ENCODE data around the gene SLC2A13. TPM values are rescaled to one million over a fixed set of nuclear protein-coding genes. Genes with fewer than 3 reads are reported as not detected.

Gene SLC2A13
- total and polyA plus RNA-seq, 4 donors = 1.9 to 20.2 (median 6.9) TPM

DNA sequence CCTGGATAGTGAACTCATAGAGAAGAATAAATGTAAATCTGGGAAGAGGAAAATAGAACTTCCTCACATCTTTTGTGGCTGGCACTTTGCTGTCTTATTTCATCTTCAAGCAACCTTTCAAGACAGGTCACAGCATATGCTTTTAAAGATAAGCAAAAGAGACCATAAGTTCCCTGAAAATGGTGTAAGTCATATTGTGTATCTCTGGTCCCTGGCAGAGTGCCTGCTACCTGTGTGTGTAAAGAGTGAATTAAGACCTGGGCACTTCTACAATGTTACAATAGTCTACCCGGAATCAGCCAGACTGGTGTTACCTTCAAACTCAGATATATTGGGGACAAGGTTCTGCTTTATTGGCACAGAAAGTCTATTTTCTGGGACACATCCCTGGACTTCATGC lies 168.8 kb downstream of the SLC2A13 start:
- no peaks in the 10 kb centered on the region for H3K9me3 ChIP-seq (ENCODE audit: control insufficient read depth in 4 of 4, low read length in 3 of 4)
- no peak for DNase-seq (ENCODE audit: low spot score)
- WGBS = 49% methylated on average over 1 of the region's 1 CpG
- H3K9ac ChIP-seq (ENCODE audit: low read depth in 1 of 2, low read length in 2 of 2) = no peak overlapping the region
- TF ChIP-seq NR2F2 (IDR thresholded peaks at IDR 0.05) = no peak
- TF ChIP-seq HNF4A (conservative IDR thresholded peaks at IDR 0.05) = peak in 1 of 2 donors; percentile 38
- TF ChIP-seq GABPA (IDR thresholded peaks at IDR 0.05 in 1 of 2, conservative IDR thresholded peaks at IDR 0.05 in 1 of 2) = no peak
- TF ChIP-seq TAF1 (conservative IDR thresholded peaks at IDR 0.05) = no peak
- TF ChIP-seq, protein P1, sequence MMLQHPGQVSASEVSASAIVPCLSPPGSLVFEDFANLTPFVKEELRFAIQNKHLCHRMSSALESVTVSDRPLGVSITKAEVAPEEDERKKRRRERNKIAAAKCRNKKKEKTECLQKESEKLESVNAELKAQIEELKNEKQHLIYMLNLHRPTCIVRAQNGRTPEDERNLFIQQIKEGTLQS (IDR thresholded peaks at IDR 0.05) = no peak
- TF ChIP-seq FOXA1 (IDR thresholded peaks at IDR 0.05) = no peak
- no peaks in the 10 kb centered on the region for H3K27me3 ChIP-seq (ENCODE audit: control insufficient read depth in 4 of 4, insufficient read depth in 4 of 4, low read length in 3 of 4)
- H3K4me1 ChIP-seq (ENCODE audit: control insufficient read depth in 4 of 4, insufficient read depth in 4 of 4, low read length in 3 of 4) = peaks cover 0 to 7% (median 5%) of the 10 kb centered on the region in 4 donors
- H3K36me3 ChIP-seq (ENCODE audit: control insufficient read depth in 4 of 4, insufficient read depth in 3 of 4, low read depth in 1 of 4, low read length in 3 of 4) = no peaks in the 10 kb centered on the region
- no peak overlapping the region for H3K4me3 ChIP-seq (ENCODE audit: low read depth in 1 of 3, low read length in 3 of 3)
- H3K27ac ChIP-seq (ENCODE audit: low read depth in 1 of 2, low read length in 2 of 2) = no peak overlapping the region

DNA sequence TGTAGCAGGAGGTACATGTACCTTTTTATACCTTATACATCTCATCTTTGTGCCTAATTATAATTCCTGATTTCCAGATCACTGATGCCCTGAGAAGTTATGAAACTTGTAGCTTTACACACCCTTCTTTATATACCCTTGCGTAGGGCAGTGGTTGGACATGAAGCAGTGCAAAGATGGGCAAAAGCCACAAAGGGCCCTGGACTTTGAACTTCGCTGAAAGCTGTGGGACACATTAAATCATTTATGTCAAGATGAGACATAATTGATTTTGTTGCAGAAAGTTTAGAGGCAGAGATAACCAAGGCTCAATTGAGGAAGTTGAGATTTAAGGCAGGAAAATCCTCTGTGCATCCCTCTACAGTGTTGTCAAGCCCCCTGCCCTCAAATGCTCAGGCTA lies 170.0 kb downstream of the SLC2A13 start:
- Histone ChIP-seq H3K36me3 (ENCODE audit: control insufficient read depth in 4 of 4, insufficient read depth in 3 of 4, low read depth in 1 of 4, low read length in 3 of 4) (no peaks in the 10 kb centered on the region), H3K4me1 (ENCODE audit: control insufficient read depth in 4 of 4, insufficient read depth in 4 of 4, low read length in 3 of 4) (peaks cover 0 to 17% (median 13%) of the 10 kb centered on the region in 4 donors), H3K4me3 (ENCODE audit: low read depth in 1 of 3, low read length in 3 of 3) (no peak overlapping the region), H3K27me3 (ENCODE audit: control insufficient read depth in 4 of 4, insufficient read depth in 4 of 4, low read length in 3 of 4) (no peaks in the 10 kb centered on the region), H3K27ac (ENCODE audit: low read depth in 1 of 2, low read length in 2 of 2) (no peak overlapping the region), H3K9ac (ENCODE audit: low read depth in 1 of 2, low read length in 2 of 2) (no peak overlapping the region), H3K9me3 (ENCODE audit: control insufficient read depth in 4 of 4, low read length in 3 of 4) (no peaks in the 10 kb centered on the region)
- TF ChIP-seq HNF4G (IDR thresholded peaks at IDR 0.05) (no peak), FOXA1 (IDR thresholded peaks at IDR 0.05) (no peak), TAF1 (conservative IDR thresholded peaks at IDR 0.05) (no peak), HNF4A (conservative IDR thresholded peaks at IDR 0.05) (no peak), EGR1 (IDR thresholded peaks at IDR 0.05; ENCODE audit: low read depth in 2 of 2) (no peak), JUND (IDR thresholded peaks at IDR 0.05) (no peak), RXRA (IDR thresholded peaks at IDR 0.05) (no peak), RAD21 (IDR thresholded peaks at IDR 0.05) (no peak), GABPA (IDR thresholded peaks at IDR 0.05 in 1 of 2, conservative IDR thresholded peaks at IDR 0.05 in 1 of 2) (no peak), SP1 (IDR thresholded peaks at IDR 0.05) (no peak), NR2F2 (IDR thresholded peaks at IDR 0.05) (no peak), YY1 (IDR thresholded peaks at IDR 0.05) (no peak), FOXA2 (IDR thresholded peaks at IDR 0.05) (no peak)
- TF ChIP-seq, protein P2, sequence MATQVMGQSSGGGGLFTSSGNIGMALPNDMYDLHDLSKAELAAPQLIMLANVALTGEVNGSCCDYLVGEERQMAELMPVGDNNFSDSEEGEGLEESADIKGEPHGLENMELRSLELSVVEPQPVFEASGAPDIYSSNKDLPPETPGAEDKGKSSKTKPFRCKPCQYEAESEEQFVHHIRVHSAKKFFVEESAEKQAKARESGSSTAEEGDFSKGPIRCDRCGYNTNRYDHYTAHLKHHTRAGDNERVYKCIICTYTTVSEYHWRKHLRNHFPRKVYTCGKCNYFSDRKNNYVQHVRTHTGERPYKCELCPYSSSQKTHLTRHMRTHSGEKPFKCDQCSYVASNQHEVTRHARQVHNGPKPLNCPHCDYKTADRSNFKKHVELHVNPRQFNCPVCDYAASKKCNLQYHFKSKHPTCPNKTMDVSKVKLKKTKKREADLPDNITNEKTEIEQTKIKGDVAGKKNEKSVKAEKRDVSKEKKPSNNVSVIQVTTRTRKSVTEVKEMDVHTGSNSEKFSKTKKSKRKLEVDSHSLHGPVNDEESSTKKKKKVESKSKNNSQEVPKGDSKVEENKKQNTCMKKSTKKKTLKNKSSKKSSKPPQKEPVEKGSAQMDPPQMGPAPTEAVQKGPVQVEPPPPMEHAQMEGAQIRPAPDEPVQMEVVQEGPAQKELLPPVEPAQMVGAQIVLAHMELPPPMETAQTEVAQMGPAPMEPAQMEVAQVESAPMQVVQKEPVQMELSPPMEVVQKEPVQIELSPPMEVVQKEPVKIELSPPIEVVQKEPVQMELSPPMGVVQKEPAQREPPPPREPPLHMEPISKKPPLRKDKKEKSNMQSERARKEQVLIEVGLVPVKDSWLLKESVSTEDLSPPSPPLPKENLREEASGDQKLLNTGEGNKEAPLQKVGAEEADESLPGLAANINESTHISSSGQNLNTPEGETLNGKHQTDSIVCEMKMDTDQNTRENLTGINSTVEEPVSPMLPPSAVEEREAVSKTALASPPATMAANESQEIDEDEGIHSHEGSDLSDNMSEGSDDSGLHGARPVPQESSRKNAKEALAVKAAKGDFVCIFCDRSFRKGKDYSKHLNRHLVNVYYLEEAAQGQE (IDR thresholded peaks at IDR 0.05) = no peak
- TF ChIP-seq, protein P1 (IDR thresholded peaks at IDR 0.05) = no peak
- TF ChIP-seq, protein P3, sequence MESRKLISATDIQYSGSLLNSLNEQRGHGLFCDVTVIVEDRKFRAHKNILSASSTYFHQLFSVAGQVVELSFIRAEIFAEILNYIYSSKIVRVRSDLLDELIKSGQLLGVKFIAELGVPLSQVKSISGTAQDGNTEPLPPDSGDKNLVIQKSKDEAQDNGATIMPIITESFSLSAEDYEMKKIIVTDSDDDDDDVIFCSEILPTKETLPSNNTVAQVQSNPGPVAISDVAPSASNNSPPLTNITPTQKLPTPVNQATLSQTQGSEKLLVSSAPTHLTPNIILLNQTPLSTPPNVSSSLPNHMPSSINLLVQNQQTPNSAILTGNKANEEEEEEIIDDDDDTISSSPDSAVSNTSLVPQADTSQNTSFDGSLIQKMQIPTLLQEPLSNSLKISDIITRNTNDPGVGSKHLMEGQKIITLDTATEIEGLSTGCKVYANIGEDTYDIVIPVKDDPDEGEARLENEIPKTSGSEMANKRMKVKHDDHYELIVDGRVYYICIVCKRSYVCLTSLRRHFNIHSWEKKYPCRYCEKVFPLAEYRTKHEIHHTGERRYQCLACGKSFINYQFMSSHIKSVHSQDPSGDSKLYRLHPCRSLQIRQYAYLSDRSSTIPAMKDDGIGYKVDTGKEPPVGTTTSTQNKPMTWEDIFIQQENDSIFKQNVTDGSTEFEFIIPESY (IDR thresholded peaks at IDR 0.05) = no peak
- TF ChIP-seq, protein P4, sequence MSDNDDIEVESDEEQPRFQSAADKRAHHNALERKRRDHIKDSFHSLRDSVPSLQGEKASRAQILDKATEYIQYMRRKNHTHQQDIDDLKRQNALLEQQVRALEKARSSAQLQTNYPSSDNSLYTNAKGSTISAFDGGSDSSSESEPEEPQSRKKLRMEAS (IDR thresholded peaks at IDR 0.05) = no peak
- TF ChIP-seq, protein P5, sequence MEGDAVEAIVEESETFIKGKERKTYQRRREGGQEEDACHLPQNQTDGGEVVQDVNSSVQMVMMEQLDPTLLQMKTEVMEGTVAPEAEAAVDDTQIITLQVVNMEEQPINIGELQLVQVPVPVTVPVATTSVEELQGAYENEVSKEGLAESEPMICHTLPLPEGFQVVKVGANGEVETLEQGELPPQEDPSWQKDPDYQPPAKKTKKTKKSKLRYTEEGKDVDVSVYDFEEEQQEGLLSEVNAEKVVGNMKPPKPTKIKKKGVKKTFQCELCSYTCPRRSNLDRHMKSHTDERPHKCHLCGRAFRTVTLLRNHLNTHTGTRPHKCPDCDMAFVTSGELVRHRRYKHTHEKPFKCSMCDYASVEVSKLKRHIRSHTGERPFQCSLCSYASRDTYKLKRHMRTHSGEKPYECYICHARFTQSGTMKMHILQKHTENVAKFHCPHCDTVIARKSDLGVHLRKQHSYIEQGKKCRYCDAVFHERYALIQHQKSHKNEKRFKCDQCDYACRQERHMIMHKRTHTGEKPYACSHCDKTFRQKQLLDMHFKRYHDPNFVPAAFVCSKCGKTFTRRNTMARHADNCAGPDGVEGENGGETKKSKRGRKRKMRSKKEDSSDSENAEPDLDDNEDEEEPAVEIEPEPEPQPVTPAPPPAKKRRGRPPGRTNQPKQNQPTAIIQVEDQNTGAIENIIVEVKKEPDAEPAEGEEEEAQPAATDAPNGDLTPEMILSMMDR (IDR thresholded peaks at IDR 0.05; ENCODE audit: low read depth, low read length, missing input control) = no peak
- 95% methylated on average over 2 of the region's 2 CpGs for WGBS
- no peak for DNase-seq (ENCODE audit: low spot score)
